H1 (cell line): ENCODE data around the gene MFAP5. TPM values are rescaled to one million over a fixed set of nuclear protein-coding genes. Genes with fewer than 3 reads are reported as not detected.

Source experiments
- SP2 ChIP-seq: IDR thresholded peaks from 2 replicates; pipeline ENCODE4 v1.6.1; 2012; ENCODE audit warnings: mild to moderate bottlenecking, low read length, inconsistent platforms
- polyA plus RNA-seq, 7 experiments: library from polyadenylated mRNA; depleted of rRNA in 3 of 7; stranded (reverse) in 5 of 7; unstranded in 2 of 7; fragments of >200 nt in 5 of 7; fragments of 200-250 nt in 2 of 7; gene quantifications; 1 replicate in 5 of 7; 2 replicates in 1 of 7; 4 replicates in 1 of 7; pipeline versions ENCODE4 v1.2.1 to v1.2.3, GENCODE V29; 2011 to 2013; ENCODE audit warnings: missing spikeins in 2 of 7, mixed read lengths in 2 of 7
- total RNA-seq: library from RNA; stranded (reverse); fragmentation: NEBNext Ultra II Directional; extraction: Animal tissue kit (Norgen Biotek cat#: 25700); gene quantifications from 2 replicates; pipeline ENCODE4 v1.2.1, GENCODE V29; 2021

The MFAP5 gene
- total and polyA plus RNA-seq, 2 of the 8 experiments (the other 6 are each of a cell fraction or from before 2014, with no cell fraction given), result 0.60 to 0.86 TPM

- TF ChIP-seq SP2, result no peak
- TF ChIP-seq, all 59 proteins: peak for 5
Measured at GRCh38 chr12:8689681-8690080, 27.1 kb upstream of the MFAP5 start (continued).
